GM21390 (cell line): ENCODE results near the gene PEX11A.
A peak's percentile ranks its signal among the peaks of the same experiment; 100 is the strongest.

ENCODE experiments used
- ATAC-seq: cut with Tn5 transposase; IDR thresholded peaks from one replicate; pipeline ENCODE4 v1.9.1; 2021; ENCODE audit not compliant: unreplicated experiment

Gene PEX11A

GRCh38 chr15:89677381-89677780 is 13.2 kb downstream of the PEX11A start:
- no peak for ATAC-seq

GRCh38 chr15:89675606-89676005 is 14.9 kb downstream of the PEX11A start:
- ATAC-seq: no peak

GRCh38 chr15:89674526-89674925 is 16.0 kb downstream of the PEX11A start:
- ATAC-seq: no peak

GRCh38 chr15:89673165-89673512 is 17.4 kb downstream of the PEX11A start:
- no peak for ATAC-seq

GRCh38 chr15:89672221-89673164 is 18.1 kb downstream of the PEX11A start:
- no peak for ATAC-seq

- no peak for ATAC-seq
Observed at GRCh38 chr15:89671687-89672086, 18.9 kb downstream of the PEX11A start.

- no peak for ATAC-seq
Observed at GRCh38 chr15:89670971-89671560, 19.5 kb downstream of the PEX11A start.

GRCh38 chr15:89669941-89670340 is 20.6 kb downstream of the PEX11A start:
- no peak for ATAC-seq

- ATAC-seq: no peak
Observed at GRCh38 chr15:89669309-89669865, 21.2 kb downstream of the PEX11A start.

GRCh38 chr15:89668171-89668570 is 22.4 kb downstream of the PEX11A start:
- ATAC-seq: no peak

- no peak for ATAC-seq
Observed at GRCh38 chr15:89667706-89667960, 22.9 kb downstream of the PEX11A start.

- ATAC-seq: no peak
Observed at GRCh38 chr15:89666858-89667705, 23.5 kb downstream of the PEX11A start.

GRCh38 chr15:89666184-89666857 is 24.2 kb downstream of the PEX11A start:
- no peak for ATAC-seq

- peak; percentile 51 for ATAC-seq
Observed at GRCh38 chr15:89665449-89666181, 24.9 kb downstream of the PEX11A start.

GRCh38 chr15:89664441-89665350 is 25.9 kb downstream of the PEX11A start:
- no peak for ATAC-seq

GRCh38 chr15:89662893-89663626 is 27.5 kb downstream of the PEX11A start:
- no peak for ATAC-seq

GRCh38 chr15:89660556-89660955 is 30.0 kb downstream of the PEX11A start:
- ATAC-seq: no peak

GRCh38 chr15:89659295-89659694 is 31.3 kb downstream of the PEX11A start:
- ATAC-seq: no peak
